HCT116 (cell line): ENCODE results near the gene CCDC174. TPM values are rescaled to one million over a fixed set of nuclear protein-coding genes. Genes with fewer than 3 reads are reported as not detected.

ENCODE experiments used
- ATAC-seq: fragments of 200-7000 bp; cut with Tn5 transposase; 2 replicates; pipeline ENCODE4 v1.9.1; 2020; ENCODE audit warnings: mild to moderate bottlenecking, moderate library complexity
- BruUV-seq: library from RNA; stranded (reverse); fragments of 400-500 nt; replicated peaks from 2 replicates; lab custom pipeline; 2021; lab: Mats Ljungman, UMichigan
- CTCF ChIA-PET: fragments of 300-600 bp; sonication (Branson Sonifier 250); formaldehyde crosslinking; loops from one replicate; lab custom pipeline; 2021; ENCODE audit warnings: antibody characterized with exemption; lab: Charles Lee
- POLR2A ChIA-PET: fragments of 300-600, 350-600 bp; sonication (Branson Sonifier 250); formaldehyde crosslinking; loops from one replicate; lab custom pipeline; 2021; ENCODE audit warnings: antibody characterized with exemption; lab: Charles Lee
- RAD21 ChIA-PET, 2 experiments: fragments of 300-600 bp; sonication (Branson Sonifier 250); formaldehyde crosslinking; loops; one replicate each; lab custom pipeline; 2023; ENCODE audit warnings: low total read pairs in 2 of 2; ENCODE audit not compliant: uncharacterized antibody in 2 of 2, unreplicated experiment in 2 of 2, low non-redundant PET in 1 of 2; lab: Charles Lee
- DNase-seq: peaks from one replicate; pipeline ENCODE4 v3.0.0-alpha.2; 2010; ENCODE audit warnings: low read depth, low spot score
- H2AFZ ChIP-seq: fragments of 200-600 bp; shearing (Covaris generic), sonication (generic); 2 replicates; pipeline ENCODE4 v1.6.1; 2017; ENCODE audit warnings: low read depth, mixed run types, mixed read lengths, antibody characterized with exemption, low read length; ENCODE audit not compliant: poor library complexity, severe bottlenecking
- H3K27ac ChIP-seq: 2 replicates; pipeline ENCODE4 v1.5.1; 2012; ENCODE audit warnings: low read depth, low read length
- H3K27me3 ChIP-seq: fragments of 200-600 bp; sonication (generic); 2 replicates; pipeline ENCODE4 v1.6.1; 2016; ENCODE audit warnings: mixed run types, low read length, mixed read lengths; ENCODE audit not compliant: insufficient read depth
- H3K36me3 ChIP-seq, 2 experiments: fragments of 200-500 bp in 1 of 2; fragments of 200-600 bp in 1 of 2; sonication (Bioruptor generic) in 1 of 2; sonication (generic) in 1 of 2; 2 replicates each; pipeline versions ENCODE4 v1.5.1 to v1.6.1; 2014 to 2016; ENCODE audit warnings: low read length in 2 of 2, inconsistent platforms in 1 of 2, mixed read lengths in 1 of 2, mixed run types in 1 of 2; ENCODE audit not compliant: insufficient read depth in 2 of 2, control insufficient read depth in 1 of 2
- H3K4me1 ChIP-seq, 2 experiments: fragments of 200-600 bp in 1 of 2; sonication (generic) in 1 of 2; 2 replicates each; pipeline versions ENCODE4 v1.5.1 to v1.6.1; 2012 to 2017; ENCODE audit warnings: low read length in 2 of 2, inconsistent platforms in 1 of 2, mild to moderate bottlenecking in 1 of 2, mixed read lengths in 1 of 2, mixed run types in 1 of 2, moderate library complexity in 1 of 2; ENCODE audit not compliant: insufficient read depth in 2 of 2, control insufficient read depth in 1 of 2
- H3K4me2 ChIP-seq: fragments of 200-600 bp; sonication (generic); 2 replicates; pipeline ENCODE4 v1.6.1; 2017; ENCODE audit warnings: mixed run types, low read length, mixed read lengths
- H3K4me3 ChIP-seq, 2 experiments: fragments of 200-600 bp in 1 of 2; sonication (generic) in 1 of 2; replicated peaks in 1 of 2; 2 replicates each; pipeline ENCODE4 v1.5.1; 2011 to 2016; ENCODE audit warnings: low read length in 2 of 2, control low read depth in 1 of 2, low read depth in 1 of 2, mild to moderate bottlenecking in 1 of 2, mixed read lengths in 1 of 2, mixed run types in 1 of 2
- H3K79me2 ChIP-seq: fragments of 200-600 bp; sonication (generic); 2 replicates; pipeline ENCODE4 v1.6.1; 2017; ENCODE audit warnings: mild to moderate bottlenecking, mixed run types, low read length, moderate library complexity, mixed read lengths; ENCODE audit not compliant: insufficient read depth
- H3K9ac ChIP-seq: fragments of 200-600 bp; sonication (generic); 2 replicates; pipeline ENCODE4 v1.6.1; 2016; ENCODE audit warnings: low read length, mixed read lengths
- H3K9me2 ChIP-seq: fragments of 200-600 bp; sonication (generic), shearing (Covaris generic); 2 replicates; pipeline ENCODE4 v1.6.1; 2017; ENCODE audit warnings: mixed run types, mild to moderate bottlenecking, moderate library complexity; ENCODE audit not compliant: insufficient read depth
- H3K9me3 ChIP-seq, 2 experiments: fragments of 200-500 bp in 1 of 2; fragments of 200-600 bp in 1 of 2; sonication (Bioruptor generic) in 1 of 2; sonication (generic) in 1 of 2; 2 replicates each; pipeline ENCODE4 v1.6.1; 2014 to 2017; ENCODE audit warnings: low read length in 2 of 2, mixed read lengths in 2 of 2, inconsistent platforms in 1 of 2, low read depth in 1 of 2, mild to moderate bottlenecking in 1 of 2, mixed run types in 1 of 2, moderate library complexity in 1 of 2; ENCODE audit not compliant: control insufficient read depth in 1 of 2, insufficient read depth in 1 of 2
- H4K20me1 ChIP-seq: fragments of 200-600 bp; sonication (generic), shearing (Covaris generic); 2 replicates; pipeline ENCODE4 v1.6.1; 2017; ENCODE audit warnings: mixed run types, mild to moderate bottlenecking, moderate library complexity; ENCODE audit not compliant: insufficient read depth
- ATF3 ChIP-seq: IDR thresholded peaks from 2 replicates; pipeline ENCODE4 v1.6.1; 2012
- CBX3 ChIP-seq: IDR thresholded peaks from 2 replicates; pipeline ENCODE4 v1.6.1; 2012; ENCODE audit warnings: low read depth
- CEBPB ChIP-seq: IDR thresholded peaks from 2 replicates; pipeline ENCODE4 v1.6.1; 2012; ENCODE audit warnings: low read depth
- CTCF ChIP-seq, 3 experiments: fragments of 200-600 bp in 1 of 3; sonication (generic) in 1 of 3; IDR thresholded peaks in 2 of 3; conservative IDR thresholded peaks in 1 of 3; 2 replicates each; pipeline ENCODE4 v1.5.1; 2012 to 2017; ENCODE audit warnings: low read depth in 2 of 3, low read length in 2 of 3, antibody characterized with exemption in 1 of 3, borderline replicate concordance in 1 of 3, control low read depth in 1 of 3, mild to moderate bottlenecking in 1 of 3, mixed read lengths in 1 of 3, mixed run types in 1 of 3, moderate library complexity in 1 of 3; ENCODE audit not compliant: insufficient read depth in 1 of 3
- EGR1 ChIP-seq: IDR thresholded peaks from 2 replicates; pipeline ENCODE4 v1.6.1; 2012; ENCODE audit warnings: low read depth
- ELF1 ChIP-seq: IDR thresholded peaks from 2 replicates; pipeline ENCODE4 v1.6.1; 2012; ENCODE audit warnings: low read depth, borderline replicate concordance
- EZH2 ChIP-seq: fragments of 200-600 bp; sonication (generic); IDR thresholded peaks from 2 replicates; pipeline ENCODE4 v1.6.1; 2017; ENCODE audit warnings: antibody characterized with exemption, mixed run types
- EZH2phosphoT487 ChIP-seq: fragments of 200-600 bp; IDR thresholded peaks from 2 replicates; pipeline ENCODE4 v1.6.1; 2018; ENCODE audit warnings: antibody characterized with exemption, borderline replicate concordance
- FOSL1 ChIP-seq: IDR thresholded peaks from 2 replicates; pipeline ENCODE4 v1.6.1; 2012; ENCODE audit warnings: low read depth
- JUND ChIP-seq: IDR thresholded peaks from 2 replicates; pipeline ENCODE4 v1.6.1; 2012
- MAX ChIP-seq: IDR thresholded peaks from 2 replicates; pipeline ENCODE4 v1.6.1; 2012
- POLR2A ChIP-seq: IDR thresholded peaks from 2 replicates; pipeline ENCODE4 v1.7.0; 2011; ENCODE audit warnings: borderline replicate concordance; ENCODE audit not compliant: insufficient read depth, insufficient read length; ENCODE audit errors: extremely low read depth
- POLR2AphosphoS5 ChIP-seq: IDR thresholded peaks from 2 replicates; pipeline ENCODE4 v1.6.1; 2011; ENCODE audit warnings: mild to moderate bottlenecking, low read depth, low read length, moderate library complexity
- RAD21 ChIP-seq: IDR thresholded peaks from 2 replicates; pipeline ENCODE4 v1.6.1; 2012; ENCODE audit warnings: low read depth, mild to moderate bottlenecking
- SIN3A ChIP-seq: IDR thresholded peaks from 2 replicates; pipeline ENCODE4 v1.6.1; 2012; ENCODE audit warnings: low read depth
- SP1 ChIP-seq: IDR thresholded peaks from 2 replicates; pipeline ENCODE4 v1.6.1; 2012; ENCODE audit warnings: low read depth
- SRF ChIP-seq: IDR thresholded peaks from 2 replicates; pipeline ENCODE4 v1.6.1; 2012; ENCODE audit warnings: low read depth
- TCF7L2 ChIP-seq: IDR thresholded peaks from 2 replicates; pipeline ENCODE4 v1.7.0; 2011; ENCODE audit warnings: borderline replicate concordance, inconsistent platforms; ENCODE audit not compliant: insufficient read depth, insufficient read length; ENCODE audit errors: extremely low read depth
- YY1 ChIP-seq: IDR thresholded peaks from 2 replicates; pipeline ENCODE4 v1.6.1; 2011; ENCODE audit warnings: low read length, low read depth, moderate library complexity, mild to moderate bottlenecking; ENCODE audit not compliant: insufficient replicate concordance; ENCODE audit errors: extremely low read depth
- ZNF274 ChIP-seq: fragments of 200-500 bp; sonication (Bioruptor generic); IDR thresholded peaks from 2 replicates; pipeline ENCODE4 v1.6.1; 2014; ENCODE audit warnings: mild to moderate bottlenecking, low read depth, low read length, inconsistent platforms
- intact Hi-C: fragments of 100-400 bp; cut with micrococcal nuclease; formaldehyde crosslinking; loops from 2 replicates; pipeline ENCODE4 v1.10.0; 2022
- total RNA-seq: library from RNA; stranded (reverse); gene quantifications from one replicate; pipeline ENCODE4 v1.2.1, GENCODE V29; 2021; ENCODE audit not compliant: unreplicated experiment

The CCDC174 gene
- total RNA-seq, 1 experiment from 2014 or later, result 15.6 TPM

- TF ChIP-seq RAD21, result no peak
- TF ChIP-seq YY1, result no peak
- TF ChIP-seq ATF3, result no peak
- no peak for TF ChIP-seq POLR2AphosphoS5
- no peak for TF ChIP-seq TCF7L2
- no peak for TF ChIP-seq ELF1
- TF ChIP-seq CBX3, result no peak
- TF ChIP-seq SP1, result no peak
- no peak for TF ChIP-seq CTCF (IDR thresholded peaks at IDR 0.05 in 2 of 3, conservative IDR thresholded peaks at IDR 0.05 in 1 of 3; ENCODE audit: borderline replicate concordance in 1 of 3, insufficient read depth in 1 of 3, low read depth in 2 of 3, low read length in 2 of 3)
- no peak for TF ChIP-seq SIN3A
- TF ChIP-seq EZH2, result no peak
- TF ChIP-seq SRF, result no peak
- TF ChIP-seq ZNF274, result no peak
- TF ChIP-seq FOSL1, result no peak
- TF ChIP-seq EGR1, result no peak
- TF ChIP-seq EZH2phosphoT487, result no peak
- TF ChIP-seq CEBPB, result no peak
- no peak for TF ChIP-seq MAX
- TF ChIP-seq POLR2A, result no peak
- TF ChIP-seq JUND, result no peak
- Histone ChIP-seq H3K4me3 (no peak overlapping the region), H3K27me3 (no peaks in the 10 kb centered on the region), H3K9ac (no peak overlapping the region), H2AFZ (no peak overlapping the region), H4K20me1 (no peaks in the 10 kb centered on the region), H3K4me1 (peaks cover 0 to 3% of the 10 kb centered on the region in 2 experiments; a peak in 1 of 4 replicates), H3K27ac (no peak overlapping the region), H3K4me2 (no peak overlapping the region), H3K9me2 (no peaks in the 10 kb centered on the region), H3K79me2 (no peaks in the 10 kb centered on the region), H3K36me3 (no peaks in the 10 kb centered on the region), H3K9me3 (no peaks in the 10 kb centered on the region)
- POLR2A ChIA-PET, result no interaction called here
- CTCF ChIA-PET, result interaction anchor here (0.7 kb wide), 1 partner anchor 575 kb away, joined by 3 read pairs; the partner anchor contains the start of gene CAPN7
- RAD21 ChIA-PET, result no interaction called here
- DNase-seq, result no peak
- BruUV-seq, result no TSS peak
- intact Hi-C loops, result no loop called here
- ATAC-seq, result no peak
Measured at GRCh38 chr3:14630404-14631100, 21.0 kb upstream of the CCDC174 start.
